ENCODE measurements around the gene IL6ST. TPM values are rescaled to one million over a fixed set of nuclear protein-coding genes. Genes with fewer than 3 reads are reported as not detected.
"Not testable (repeated sequence)": the region's sequence is repeated elsewhere in the genome, so short reads cannot be mapped to it uniquely, and the experiment has no call there.

IL6ST gene
- total and polyA plus RNA-seq, 10 of the 15 experiments (the other 5 are each of a cell fraction or from before 2014, with no cell fraction given), result 1.5 to 139 (median 13.0) TPM

GRCh38 chr5:56018832-56019231 lies 24.1 kb upstream of the IL6ST start:
- H3K9me3 ChIP-seq (replicated peaks; ENCODE audit: control insufficient read depth, insufficient read depth, low read length), result peaks cover 2% of the 10 kb centered on the region; the same call in 2 of the 3 replicates
- no peak overlapping the region for H3K4me2 ChIP-seq (ENCODE audit: control insufficient read depth, insufficient read depth)
- no peak for TF ChIP-seq ZNF384 (IDR thresholded peaks at IDR 0.05; ENCODE audit: borderline replicate concordance, low read depth, low read length)
- SMC1A ChIA-PET (ENCODE audit: uncharacterized antibody, unreplicated experiment), result interaction anchor here (0.8 to 1.1 kb wide), 3 partner anchors 12 to 249 kb away, joined by 3 read pairs; no protein-coding TSS in a partner anchor
- no peaks in the 10 kb centered on the region for H3K36me3 ChIP-seq (ENCODE audit: control insufficient read depth in 2 of 2, insufficient read depth in 2 of 2, low read length in 1 of 2)
- H3K79me2 ChIP-seq (ENCODE audit: control insufficient read depth, insufficient read depth, low read length), result no peaks in the 10 kb centered on the region
- H3K4me1 ChIP-seq (ENCODE audit: control insufficient read depth, insufficient read depth, low read length), result no peaks in the 10 kb centered on the region
- no peak overlapping the region for H3K27ac ChIP-seq (ENCODE audit: control insufficient read depth, insufficient read depth)
- DNase-seq (ENCODE audit: low read depth, low spot score), result no peak
- in situ Hi-C loops (cut with MboI), result no loop called here
- no peak for FAIRE-seq
- RAD21 ChIA-PET (ENCODE audit: unreplicated experiment), result no interaction called here
- WGBS (ENCODE audit: insufficient coverage, insufficient replicate concordance, low lambda C conversion rate, missing lambda C conversion rate), result 90% methylated on average over 1 of the region's 1 CpG
- intact Hi-C loops (cut with micrococcal nuclease; ENCODE audit: unreplicated experiment), result no loop called here
- H2AFZ ChIP-seq (ENCODE audit: control insufficient read depth, low read depth, low read length), result no peak overlapping the region
- H3K9ac ChIP-seq (ENCODE audit: control insufficient read depth, insufficient read depth, low read length), result no peak overlapping the region
- no peak overlapping the region for H3K4me3 ChIP-seq
- no peaks in the 10 kb centered on the region for H3K27me3 ChIP-seq (replicated peaks in 1 of 2; ENCODE audit: control insufficient read depth in 2 of 2, insufficient read depth in 2 of 2, low read length in 1 of 2)
- ATAC-seq, result no peak
- BruUV-seq (replicated peaks), result no TSS peak
- CTCF ChIA-PET, result no interaction called here
- H4K20me1 ChIP-seq (ENCODE audit: control insufficient read depth, insufficient read depth), result no peaks in the 10 kb centered on the region
- POLR2A ChIA-PET, result no interaction called here

- DNase-seq (ENCODE audit: low read depth, low spot score); intact Hi-C loops (cut with micrococcal nuclease; ENCODE audit: unreplicated experiment); FAIRE-seq; BruUV-seq (replicated peaks); H3K79me2 ChIP-seq (ENCODE audit: control insufficient read depth, insufficient read depth, low read length); CTCF ChIA-PET; H3K9ac ChIP-seq (ENCODE audit: control insufficient read depth, insufficient read depth, low read length); H3K27me3 ChIP-seq (replicated peaks in 1 of 2; ENCODE audit: control insufficient read depth in 2 of 2, insufficient read depth in 2 of 2, low read length in 1 of 2); H3K36me3 ChIP-seq (ENCODE audit: control insufficient read depth in 2 of 2, insufficient read depth in 2 of 2, low read length in 1 of 2); H3K4me2 ChIP-seq (ENCODE audit: control insufficient read depth, insufficient read depth); ATAC-seq; H4K20me1 ChIP-seq (ENCODE audit: control insufficient read depth, insufficient read depth); H3K27ac ChIP-seq (ENCODE audit: control insufficient read depth, insufficient read depth); POLR2A ChIA-PET; SMC1A ChIA-PET (ENCODE audit: uncharacterized antibody, unreplicated experiment); H3K9me3 ChIP-seq (replicated peaks; ENCODE audit: control insufficient read depth, insufficient read depth, low read length); in situ Hi-C loops (cut with MboI); RAD21 ChIA-PET (ENCODE audit: unreplicated experiment); H3K4me1 ChIP-seq (ENCODE audit: control insufficient read depth, insufficient read depth, low read length); H2AFZ ChIP-seq (ENCODE audit: control insufficient read depth, low read depth, low read length); H3K4me3 ChIP-seq: not testable (repeated sequence)
- 96% methylated on average over 11 of the region's 26 CpGs for WGBS (ENCODE audit: insufficient coverage, insufficient replicate concordance, low lambda C conversion rate, missing lambda C conversion rate)
Measured at GRCh38 chr5:56014701-56015100, 19.9 kb upstream of the IL6ST start.

GRCh38 chr5:56013939-56014338 lies 19.2 kb upstream of the IL6ST start:
- H3K79me2 ChIP-seq (ENCODE audit: control insufficient read depth, insufficient read depth, low read length); CTCF ChIA-PET; ATAC-seq; in situ Hi-C loops (cut with MboI); H4K20me1 ChIP-seq (ENCODE audit: control insufficient read depth, insufficient read depth); SMC1A ChIA-PET (ENCODE audit: uncharacterized antibody, unreplicated experiment); BruUV-seq (replicated peaks); H3K36me3 ChIP-seq (ENCODE audit: control insufficient read depth in 2 of 2, insufficient read depth in 2 of 2, low read length in 1 of 2); intact Hi-C loops (cut with micrococcal nuclease; ENCODE audit: unreplicated experiment); H2AFZ ChIP-seq (ENCODE audit: control insufficient read depth, low read depth, low read length); RAD21 ChIA-PET (ENCODE audit: unreplicated experiment); H3K27me3 ChIP-seq (replicated peaks in 1 of 2; ENCODE audit: control insufficient read depth in 2 of 2, insufficient read depth in 2 of 2, low read length in 1 of 2); POLR2A ChIA-PET; DNase-seq (ENCODE audit: low read depth, low spot score); H3K9ac ChIP-seq (ENCODE audit: control insufficient read depth, insufficient read depth, low read length); FAIRE-seq; H3K27ac ChIP-seq (ENCODE audit: control insufficient read depth, insufficient read depth); H3K4me2 ChIP-seq (ENCODE audit: control insufficient read depth, insufficient read depth); H3K4me1 ChIP-seq (ENCODE audit: control insufficient read depth, insufficient read depth, low read length); H3K9me3 ChIP-seq (replicated peaks; ENCODE audit: control insufficient read depth, insufficient read depth, low read length); H3K4me3 ChIP-seq: not testable (repeated sequence)
- WGBS (ENCODE audit: insufficient coverage, insufficient replicate concordance, low lambda C conversion rate, missing lambda C conversion rate), result 100% methylated on average over 1 of the region's 5 CpGs
